ENCODE measurements around the gene FIP1L1. TPM values are rescaled to one million over a fixed set of nuclear protein-coding genes. Genes with fewer than 3 reads are reported as not detected.

FIP1L1 gene
- total and polyA plus RNA-seq, 4 experiments from 2014 or later = 63.9 to 90.7 (median 70.5) TPM

DNA sequence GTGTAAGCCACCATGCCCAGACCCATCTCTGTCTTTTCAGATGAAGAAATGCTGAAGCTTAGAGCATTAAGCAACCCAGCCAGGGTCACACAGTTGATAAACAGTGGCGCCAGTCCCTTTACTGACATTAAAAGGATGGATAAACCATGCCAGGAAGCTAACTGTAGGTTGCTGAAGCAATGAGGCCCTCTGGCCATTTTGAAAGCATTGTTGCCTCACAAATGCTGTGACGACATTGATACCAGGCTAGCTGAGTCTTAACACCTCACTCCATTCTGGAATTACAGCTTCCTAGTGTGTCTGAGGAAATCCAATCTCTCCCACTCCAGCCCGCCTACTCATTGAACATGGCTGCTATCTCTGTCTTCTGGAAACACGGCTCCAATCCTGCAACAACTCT lies 124.1 kb downstream of the FIP1L1 start:
- peaks cover 0 to 2% (median 0%) of the 10 kb centered on the region in 8 donors for H3K9me3 Mint-ChIP-seq
- no peak overlapping the region for H3K4me3 ChIP-seq (ENCODE audit: low read length in 2 of 2)
- ChIA-PET CTCF (ENCODE audit: partially characterized antibody) (no interaction called here), POLR2A (ENCODE audit: partially characterized antibody) (no interaction called here)
- no peak overlapping the region for H3K27ac ChIP-seq (ENCODE audit: low read depth, low read length)
- no peak for DNase-seq
- peaks cover 2 to 3% of the 10 kb centered on the region in 2 donors for H3K27me3 Mint-ChIP-seq
- intact Hi-C loops (cut with micrococcal nuclease) = no loop called here
- no peak overlapping the region for H3K27ac Mint-ChIP-seq
- no peaks in the 10 kb centered on the region for H3K4me1 ChIP-seq (ENCODE audit: insufficient read depth, low read length)
- no peaks in the 10 kb centered on the region for H3K4me1 Mint-ChIP-seq
- no peaks in the 10 kb centered on the region for H3K36me3 ChIP-seq (ENCODE audit: insufficient read depth, low read length)
- no peak overlapping the region for H3K4me3 Mint-ChIP-seq
- H3K36me3 Mint-ChIP-seq = no peaks in the 10 kb centered on the region
- H3K9me3 ChIP-seq (ENCODE audit: control insufficient read depth in 1 of 2, low read length in 2 of 2) = no peaks in the 10 kb centered on the region
- no peaks in the 10 kb centered on the region for H3K27me3 ChIP-seq (ENCODE audit: insufficient read depth, low read length)

DNA sequence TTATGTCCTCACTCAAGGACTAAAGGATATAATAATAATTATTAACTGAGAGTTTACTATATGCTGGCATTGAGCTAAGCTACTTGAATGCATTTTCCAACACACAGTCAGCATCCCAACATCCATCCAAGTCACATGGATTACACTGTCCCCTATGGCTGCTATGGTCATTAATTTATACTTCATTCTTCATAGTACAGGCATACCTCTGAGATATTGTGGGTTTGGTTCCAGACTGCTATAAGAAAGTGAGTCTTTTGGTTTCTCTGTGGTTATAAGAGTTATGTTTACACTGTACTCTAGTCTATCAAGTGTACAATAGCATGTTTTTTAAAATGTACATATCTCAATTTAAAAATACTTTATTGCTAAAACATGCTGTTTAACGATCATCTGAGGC lies 124.7 kb downstream of the FIP1L1 start:
- ChIA-PET POLR2A (ENCODE audit: partially characterized antibody) (no interaction called here), CTCF (ENCODE audit: partially characterized antibody) (no interaction called here)
- peaks cover 2 to 3% of the 10 kb centered on the region in 2 donors for H3K27me3 Mint-ChIP-seq
- no peaks in the 10 kb centered on the region for H3K4me1 ChIP-seq (ENCODE audit: insufficient read depth, low read length)
- intact Hi-C loops (cut with micrococcal nuclease) = no loop called here
- H3K9me3 Mint-ChIP-seq = peaks cover 0 to 2% (median 0%) of the 10 kb centered on the region in 8 donors
- no peaks in the 10 kb centered on the region for H3K9me3 ChIP-seq (ENCODE audit: control insufficient read depth in 1 of 2, low read length in 2 of 2)
- H3K4me3 ChIP-seq (ENCODE audit: low read length in 2 of 2) = no peak overlapping the region
- no peak overlapping the region for H3K4me3 Mint-ChIP-seq
- no peaks in the 10 kb centered on the region for H3K36me3 ChIP-seq (ENCODE audit: insufficient read depth, low read length)
- H3K27ac ChIP-seq (ENCODE audit: low read depth, low read length) = no peak overlapping the region
- no peak overlapping the region for H3K27ac Mint-ChIP-seq
- DNase-seq = no peak
- no peaks in the 10 kb centered on the region for H3K4me1 Mint-ChIP-seq
- H3K27me3 ChIP-seq (ENCODE audit: insufficient read depth, low read length) = no peaks in the 10 kb centered on the region
- H3K36me3 Mint-ChIP-seq = no peaks in the 10 kb centered on the region

DNA sequence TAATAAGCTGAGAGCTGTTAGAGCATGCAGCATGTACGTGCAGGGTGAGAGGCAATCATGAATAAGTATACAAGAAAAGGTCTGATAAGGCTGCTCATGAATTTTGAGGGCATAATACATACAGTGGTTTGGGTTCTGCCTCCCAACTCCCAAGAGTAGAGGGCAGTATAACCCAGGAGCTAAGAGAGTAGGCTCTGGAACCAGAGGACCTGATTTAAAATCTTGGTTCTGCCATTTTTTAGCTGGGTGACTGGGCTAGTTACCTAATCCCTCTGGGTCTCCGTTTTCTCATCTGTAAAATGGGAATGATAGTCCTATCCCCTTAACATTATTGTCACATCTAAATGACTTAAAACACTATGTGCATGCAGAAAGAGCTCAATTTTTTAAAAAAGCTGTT lies 128.5 kb downstream of the FIP1L1 start:
- H3K9me3 ChIP-seq (ENCODE audit: control insufficient read depth in 1 of 2, low read length in 2 of 2) = no peaks in the 10 kb centered on the region
- no peaks in the 10 kb centered on the region for H3K4me1 ChIP-seq (ENCODE audit: insufficient read depth, low read length)
- Mint-ChIP-seq H3K27ac (no peak overlapping the region), H3K4me3 (no peak overlapping the region), H3K27me3 (peaks cover 3 to 7% of the 10 kb centered on the region in 2 donors), H3K4me1 (no peaks in the 10 kb centered on the region), H3K36me3 (no peaks in the 10 kb centered on the region), H3K9me3 (peaks cover 0 to 2% (median 0%) of the 10 kb centered on the region in 8 donors)
- no peak for DNase-seq
- no peak overlapping the region for H3K4me3 ChIP-seq (ENCODE audit: low read length in 2 of 2)
- CTCF ChIA-PET (ENCODE audit: partially characterized antibody) = no interaction called here
- intact Hi-C loops (cut with micrococcal nuclease) = no loop called here
- H3K36me3 ChIP-seq (ENCODE audit: insufficient read depth, low read length) = no peaks in the 10 kb centered on the region
- POLR2A ChIA-PET (ENCODE audit: partially characterized antibody) = no interaction called here
- no peaks in the 10 kb centered on the region for H3K27me3 ChIP-seq (ENCODE audit: insufficient read depth, low read length)
- no peak overlapping the region for H3K27ac ChIP-seq (ENCODE audit: low read depth, low read length)

DNA sequence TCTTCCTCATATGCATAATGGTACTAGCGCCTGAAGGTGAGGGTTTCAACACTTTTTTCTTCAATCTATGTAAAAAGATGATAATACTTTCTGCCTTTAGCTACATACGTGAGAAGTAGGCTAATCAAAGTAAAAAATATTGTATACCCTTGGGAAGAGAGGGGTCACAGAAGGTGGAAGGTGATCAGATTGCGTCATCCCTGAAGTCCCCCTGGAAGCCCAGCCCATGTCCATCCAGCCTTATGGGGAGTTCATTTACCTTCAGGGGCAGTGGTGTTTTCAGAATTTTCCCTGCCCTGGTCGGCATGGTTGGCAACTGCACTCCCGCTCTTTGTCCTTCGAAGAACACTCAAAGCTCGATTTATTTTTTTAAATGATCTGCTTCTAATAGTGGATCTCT lies 129.6 kb downstream of the FIP1L1 start:
- Histone ChIP-seq H3K4me3 (ENCODE audit: low read length in 2 of 2) (no peak overlapping the region), H3K27ac (ENCODE audit: low read depth, low read length) (no peak overlapping the region), H3K27me3 (ENCODE audit: insufficient read depth, low read length) (no peaks in the 10 kb centered on the region), H3K36me3 (ENCODE audit: insufficient read depth, low read length) (no peaks in the 10 kb centered on the region), H3K4me1 (ENCODE audit: insufficient read depth, low read length) (no peaks in the 10 kb centered on the region), H3K9me3 (ENCODE audit: control insufficient read depth in 1 of 2, low read length in 2 of 2) (no peaks in the 10 kb centered on the region)
- POLR2A ChIA-PET (ENCODE audit: partially characterized antibody) = no interaction called here
- intact Hi-C loops (cut with micrococcal nuclease) = no loop called here
- H3K27ac Mint-ChIP-seq = no peak overlapping the region
- no peak for DNase-seq
- H3K36me3 Mint-ChIP-seq = no peaks in the 10 kb centered on the region
- peaks cover 3 to 7% of the 10 kb centered on the region in 2 donors for H3K27me3 Mint-ChIP-seq
- H3K4me1 Mint-ChIP-seq = no peaks in the 10 kb centered on the region
- H3K4me3 Mint-ChIP-seq = no peak overlapping the region
- CTCF ChIA-PET (ENCODE audit: partially characterized antibody) = no interaction called here
- peaks cover 0 to 2% (median 0%) of the 10 kb centered on the region in 8 donors for H3K9me3 Mint-ChIP-seq

DNA sequence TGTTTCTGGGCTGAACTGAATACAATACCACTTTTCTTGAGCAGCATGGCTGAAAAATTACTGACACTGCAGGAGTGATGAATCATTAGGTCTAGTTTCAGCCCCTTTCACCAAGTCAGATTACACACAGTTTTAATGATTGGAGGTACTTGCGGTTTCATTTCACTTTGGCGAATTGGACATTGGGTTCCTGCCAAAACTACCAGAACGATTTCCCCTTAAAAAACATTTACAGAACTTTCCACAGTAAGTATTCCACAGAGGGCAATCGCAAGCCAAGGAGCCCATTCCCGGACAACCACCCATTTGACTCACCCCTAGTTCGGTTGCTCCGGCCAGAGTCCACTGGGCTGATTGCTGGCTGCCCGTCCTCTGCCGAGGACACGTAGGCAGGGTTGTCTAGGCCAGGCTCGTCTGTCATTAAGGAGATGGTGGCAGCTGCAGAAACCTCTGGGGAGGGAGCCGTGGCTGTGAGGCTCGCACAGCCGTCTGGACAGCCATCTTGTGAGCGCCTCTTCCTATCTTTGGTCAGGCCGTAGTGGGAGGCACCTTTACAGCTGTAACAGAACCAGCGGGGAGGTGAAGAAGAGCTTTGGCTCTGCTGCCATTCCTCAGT lies 130.3 kb downstream of the FIP1L1 start:
- Histone ChIP-seq H3K4me3 (ENCODE audit: low read length in 2 of 2) (no peak overlapping the region), H3K27ac (ENCODE audit: low read depth, low read length) (no peak overlapping the region), H3K4me1 (ENCODE audit: insufficient read depth, low read length) (no peaks in the 10 kb centered on the region), H3K36me3 (ENCODE audit: insufficient read depth, low read length) (no peaks in the 10 kb centered on the region), H3K9me3 (ENCODE audit: control insufficient read depth in 1 of 2, low read length in 2 of 2) (no peaks in the 10 kb centered on the region), H3K27me3 (ENCODE audit: insufficient read depth, low read length) (no peaks in the 10 kb centered on the region)
- Mint-ChIP-seq H3K4me3 (no peak overlapping the region), H3K36me3 (no peaks in the 10 kb centered on the region), H3K27me3 (peaks cover 3 to 7% of the 10 kb centered on the region in 2 donors), H3K4me1 (no peaks in the 10 kb centered on the region), H3K9me3 (peaks cover 0 to 2% (median 0%) of the 10 kb centered on the region in 8 donors), H3K27ac (no peak overlapping the region)
- ChIA-PET CTCF (ENCODE audit: partially characterized antibody) (no interaction called here), POLR2A (ENCODE audit: partially characterized antibody) (no interaction called here)
- intact Hi-C loops (cut with micrococcal nuclease) = no loop called here
- DNase-seq = no peak

DNA sequence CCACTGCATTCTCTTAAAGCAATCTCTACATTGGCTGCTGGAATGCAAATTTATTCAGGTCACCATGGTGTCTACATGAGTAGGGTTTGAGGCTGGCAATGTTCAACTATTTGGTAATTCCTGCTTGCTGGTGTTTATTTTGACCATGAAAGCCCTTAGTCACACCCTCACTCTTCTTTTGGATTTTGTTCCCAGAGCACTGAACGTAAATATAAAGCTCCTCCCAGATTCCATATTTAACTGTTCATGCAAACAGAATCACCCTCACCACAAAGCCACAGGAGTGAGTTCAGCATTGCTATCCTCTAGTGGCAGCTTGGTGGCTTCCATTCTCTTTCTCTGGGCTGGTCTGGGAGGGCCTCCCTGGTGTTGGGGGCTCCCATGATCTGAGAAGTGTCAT lies 131.0 kb downstream of the FIP1L1 start:
- no peak overlapping the region for H3K4me3 ChIP-seq (ENCODE audit: low read length in 2 of 2)
- no peaks in the 10 kb centered on the region for H3K36me3 ChIP-seq (ENCODE audit: insufficient read depth, low read length)
- no peak overlapping the region for H3K4me3 Mint-ChIP-seq
- ChIA-PET CTCF (ENCODE audit: partially characterized antibody) (interaction anchor here (1.4 kb wide), 1 partner anchor 13 kb away, joined by 4 read pairs; no protein-coding TSS in a partner anchor), POLR2A (ENCODE audit: partially characterized antibody) (no interaction called here)
- H3K9me3 ChIP-seq (ENCODE audit: control insufficient read depth in 1 of 2, low read length in 2 of 2) = no peaks in the 10 kb centered on the region
- no peak overlapping the region for H3K27ac ChIP-seq (ENCODE audit: low read depth, low read length)
- no peaks in the 10 kb centered on the region for H3K4me1 ChIP-seq (ENCODE audit: insufficient read depth, low read length)
- peaks cover 0 to 2% (median 0%) of the 10 kb centered on the region in 8 donors for H3K9me3 Mint-ChIP-seq
- no peaks in the 10 kb centered on the region for H3K4me1 Mint-ChIP-seq
- intact Hi-C loops (cut with micrococcal nuclease) = no loop called here
- no peak for DNase-seq
- no peak overlapping the region for H3K27ac Mint-ChIP-seq
- H3K27me3 ChIP-seq (ENCODE audit: insufficient read depth, low read length) = no peaks in the 10 kb centered on the region
- H3K36me3 Mint-ChIP-seq = no peaks in the 10 kb centered on the region
- H3K27me3 Mint-ChIP-seq = peaks cover 5 to 7% of the 10 kb centered on the region in 2 donors

DNA sequence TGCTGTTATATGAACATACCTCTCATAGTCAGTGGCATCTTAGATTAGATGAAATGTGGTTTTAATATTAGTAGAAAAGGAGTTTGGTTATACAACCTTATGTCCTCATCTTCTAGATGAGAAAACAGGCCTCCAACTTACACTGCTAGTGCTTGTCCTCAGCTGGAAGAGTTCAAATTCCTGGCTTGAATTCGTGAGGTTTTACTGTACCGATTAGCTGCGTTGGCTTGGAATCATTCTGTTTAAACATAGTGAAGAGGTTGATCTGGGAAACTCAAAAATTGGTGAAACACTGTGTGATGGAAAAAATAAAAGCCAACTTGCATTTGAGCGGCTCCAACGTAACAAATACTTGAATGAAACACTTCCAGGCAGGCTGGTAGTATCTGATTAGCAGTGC lies 132.9 kb downstream of the FIP1L1 start:
- ChIA-PET CTCF (ENCODE audit: partially characterized antibody) (no interaction called here), POLR2A (ENCODE audit: partially characterized antibody) (no interaction called here)
- intact Hi-C loops (cut with micrococcal nuclease) = no loop called here

More for the DNA sequence above, 132.9 kb downstream of the FIP1L1 start:
- Histone ChIP-seq H3K4me3 (ENCODE audit: low read length in 2 of 2) (no peak overlapping the region), H3K36me3 (ENCODE audit: insufficient read depth, low read length) (no peaks in the 10 kb centered on the region), H3K27me3 (ENCODE audit: insufficient read depth, low read length) (no peaks in the 10 kb centered on the region), H3K4me1 (ENCODE audit: insufficient read depth, low read length) (no peaks in the 10 kb centered on the region), H3K27ac (ENCODE audit: low read depth, low read length) (no peak overlapping the region), H3K9me3 (ENCODE audit: control insufficient read depth in 1 of 2, low read length in 2 of 2) (no peaks in the 10 kb centered on the region)
- Mint-ChIP-seq H3K27me3 (peaks cover 10 to 11% of the 10 kb centered on the region in 2 donors), H3K9me3 (peaks cover 0 to 6% (median 0%) of the 10 kb centered on the region in 8 donors), H3K27ac (no peak overlapping the region), H3K4me1 (no peaks in the 10 kb centered on the region), H3K4me3 (no peak overlapping the region), H3K36me3 (no peaks in the 10 kb centered on the region)
- DNase-seq = no peak
